B cell (primary cell): Measurements from ENCODE around the gene KCNQ5.

Experiments
- EZH2 ChIP-seq: IDR thresholded peaks from 2 replicates; pipeline ENCODE4 v1.6.1; 2012; ENCODE audit warnings: borderline replicate concordance, low read depth, mild to moderate bottlenecking, moderate library complexity, low read length; ENCODE audit not compliant: insufficient read depth, poor library complexity, severe bottlenecking
- TF ChIP-seq, protein P1 (sequence below): fragments of 200-600 bp; IDR thresholded peaks from one replicate; pipeline ENCODE4 v1.8.0; 2022; ENCODE audit warnings: antibody characterized with exemption, mild to moderate bottlenecking

DNA sequence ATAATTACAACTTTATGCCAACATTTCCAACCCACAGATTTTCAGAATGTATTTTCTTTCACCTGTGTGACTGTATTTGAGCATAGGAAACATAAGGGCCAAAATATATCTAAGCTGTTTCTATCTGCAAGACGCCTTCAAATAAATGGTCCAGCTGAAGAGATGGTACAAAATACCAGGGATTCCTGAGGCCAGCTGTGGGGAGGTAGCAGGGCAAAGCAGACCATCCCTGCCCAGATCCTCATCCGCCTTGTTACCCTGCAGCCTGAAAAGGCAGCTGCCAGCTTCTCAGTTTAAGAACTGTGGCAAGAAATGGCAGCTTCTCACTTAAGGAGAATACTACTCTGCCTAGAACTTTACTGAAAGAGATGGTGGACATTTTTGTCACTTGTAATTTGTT is 460.1 kb downstream of the KCNQ5 start:
- TF ChIP-seq, protein P1, sequence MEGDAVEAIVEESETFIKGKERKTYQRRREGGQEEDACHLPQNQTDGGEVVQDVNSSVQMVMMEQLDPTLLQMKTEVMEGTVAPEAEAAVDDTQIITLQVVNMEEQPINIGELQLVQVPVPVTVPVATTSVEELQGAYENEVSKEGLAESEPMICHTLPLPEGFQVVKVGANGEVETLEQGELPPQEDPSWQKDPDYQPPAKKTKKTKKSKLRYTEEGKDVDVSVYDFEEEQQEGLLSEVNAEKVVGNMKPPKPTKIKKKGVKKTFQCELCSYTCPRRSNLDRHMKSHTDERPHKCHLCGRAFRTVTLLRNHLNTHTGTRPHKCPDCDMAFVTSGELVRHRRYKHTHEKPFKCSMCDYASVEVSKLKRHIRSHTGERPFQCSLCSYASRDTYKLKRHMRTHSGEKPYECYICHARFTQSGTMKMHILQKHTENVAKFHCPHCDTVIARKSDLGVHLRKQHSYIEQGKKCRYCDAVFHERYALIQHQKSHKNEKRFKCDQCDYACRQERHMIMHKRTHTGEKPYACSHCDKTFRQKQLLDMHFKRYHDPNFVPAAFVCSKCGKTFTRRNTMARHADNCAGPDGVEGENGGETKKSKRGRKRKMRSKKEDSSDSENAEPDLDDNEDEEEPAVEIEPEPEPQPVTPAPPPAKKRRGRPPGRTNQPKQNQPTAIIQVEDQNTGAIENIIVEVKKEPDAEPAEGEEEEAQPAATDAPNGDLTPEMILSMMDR = no peak
- no peak for TF ChIP-seq EZH2
